Measurements from ENCODE around the gene PDE6B.
A peak's percentile ranks its signal among the peaks of the same experiment; 100 is the strongest.
"Not testable (repeated sequence)": the region's sequence is repeated elsewhere in the genome, so short reads cannot be mapped to it uniquely, and the experiment has no call there.

PDE6B gene

DNA sequence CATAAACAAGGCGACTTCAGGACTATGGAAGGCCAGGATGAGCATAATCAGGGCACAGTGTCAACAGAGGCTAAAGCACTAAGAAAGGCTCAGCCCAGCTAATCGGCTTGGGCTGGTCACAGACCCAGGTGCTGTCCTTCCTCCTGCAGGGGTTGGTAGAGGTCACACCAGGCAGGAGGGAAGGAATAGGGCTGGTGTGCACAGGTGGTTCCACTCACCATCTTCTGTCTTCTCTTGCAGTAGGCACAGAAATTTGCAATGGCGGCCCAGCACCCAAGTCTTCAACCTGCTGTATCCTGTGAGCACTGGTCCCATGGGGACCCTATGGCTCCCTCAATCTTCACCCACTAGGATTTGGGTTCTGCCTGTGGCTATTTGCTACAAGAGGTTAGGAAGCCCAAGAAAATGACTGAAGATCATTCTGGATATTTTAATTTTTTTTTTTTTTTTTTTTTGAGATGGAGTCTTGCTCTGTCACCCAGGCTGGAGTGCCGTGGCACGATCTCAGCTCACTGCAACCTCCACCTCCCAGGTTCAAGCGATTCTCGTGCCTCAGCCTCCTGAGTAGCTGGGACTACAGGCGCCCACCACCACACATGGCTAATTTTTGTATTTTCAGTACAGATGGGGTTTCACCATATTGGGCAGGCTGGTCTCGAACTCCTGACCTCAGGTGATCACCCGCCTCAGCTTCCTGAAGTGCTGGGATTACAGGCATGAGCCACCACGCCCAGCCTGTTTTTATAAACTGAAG is 44.6 kb downstream of the PDE6B start:
- not testable (repeated sequence) for DNase-seq (ENCODE audit: low spot score)

- no peak for DNase-seq (ENCODE audit: low spot score)
Measured at GRCh38 chr4:671769-672168, 46.4 kb downstream of the PDE6B start.

- no peak for DNase-seq (ENCODE audit: low spot score)
Measured at GRCh38 chr4:673349-674091, 48.1 kb downstream of the PDE6B start.

GRCh38 chr4:674172-675035 is 49.0 kb downstream of the PDE6B start, which contains the start of the genes ATP5ME and MYL5:
Gene ATP5ME (minus strand): TSS chr4:674276. CDS start chr4:674247, 29 bp downstream.
Gene MYL5 (plus strand): TSS chr4:674542. CDS start chr4:678027, 3,485 bp downstream.
- DNase-seq (ENCODE audit: low spot score), result peak; percentile 99

DNA sequence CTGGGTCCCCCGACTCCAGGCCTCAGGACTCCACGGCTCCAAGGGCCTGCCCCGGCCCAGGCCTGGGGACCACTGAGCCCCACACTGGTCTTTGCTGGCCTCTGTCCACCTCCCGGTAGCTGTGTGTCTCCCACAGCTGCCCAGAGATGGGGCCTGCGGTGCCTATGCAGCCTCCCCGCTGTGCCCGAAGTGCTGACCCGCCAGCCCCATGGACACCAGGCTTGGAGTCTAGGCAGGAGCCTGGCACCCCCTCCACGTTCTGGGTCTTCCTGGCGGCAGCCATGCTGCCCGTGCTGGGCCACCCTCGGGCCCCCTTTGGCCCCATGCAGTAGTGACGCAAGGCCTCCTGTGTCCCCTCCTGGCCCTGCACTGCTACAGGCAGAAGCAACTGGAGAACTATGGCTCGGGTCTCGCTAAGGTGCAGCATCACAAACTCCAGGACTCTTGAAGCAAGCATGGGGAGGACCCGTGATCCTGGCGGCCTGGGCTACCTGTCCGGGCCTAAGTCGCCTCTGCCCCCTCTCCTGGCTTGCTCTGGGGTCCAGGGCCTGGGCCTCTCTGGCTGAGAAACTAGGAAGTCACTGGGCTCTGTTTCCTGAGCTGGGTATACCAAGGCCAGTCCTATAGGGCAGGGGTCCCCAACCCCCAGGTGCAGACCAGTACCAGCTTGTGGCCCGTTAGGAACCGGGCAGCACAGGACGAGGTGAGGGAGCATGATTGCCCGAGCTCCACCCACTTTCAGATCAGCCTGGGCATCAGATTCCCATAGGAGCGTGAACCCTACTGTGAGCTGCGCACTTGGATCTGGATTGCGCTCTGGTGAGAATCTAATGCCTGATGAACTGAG is 49.9 kb downstream of the PDE6B start:
- no peak for DNase-seq (ENCODE audit: low spot score)

GRCh38 chr4:675980-676870 is 50.9 kb downstream of the PDE6B start:
- DNase-seq (ENCODE audit: low spot score), result no peak

GRCh38 chr4:676871-677235 is 51.5 kb downstream of the PDE6B start:
- DNase-seq (ENCODE audit: low spot score), result no peak

- DNase-seq (ENCODE audit: low spot score), result no peak
Measured at GRCh38 chr4:677431-678293, 52.3 kb downstream of the PDE6B start.

DNA sequence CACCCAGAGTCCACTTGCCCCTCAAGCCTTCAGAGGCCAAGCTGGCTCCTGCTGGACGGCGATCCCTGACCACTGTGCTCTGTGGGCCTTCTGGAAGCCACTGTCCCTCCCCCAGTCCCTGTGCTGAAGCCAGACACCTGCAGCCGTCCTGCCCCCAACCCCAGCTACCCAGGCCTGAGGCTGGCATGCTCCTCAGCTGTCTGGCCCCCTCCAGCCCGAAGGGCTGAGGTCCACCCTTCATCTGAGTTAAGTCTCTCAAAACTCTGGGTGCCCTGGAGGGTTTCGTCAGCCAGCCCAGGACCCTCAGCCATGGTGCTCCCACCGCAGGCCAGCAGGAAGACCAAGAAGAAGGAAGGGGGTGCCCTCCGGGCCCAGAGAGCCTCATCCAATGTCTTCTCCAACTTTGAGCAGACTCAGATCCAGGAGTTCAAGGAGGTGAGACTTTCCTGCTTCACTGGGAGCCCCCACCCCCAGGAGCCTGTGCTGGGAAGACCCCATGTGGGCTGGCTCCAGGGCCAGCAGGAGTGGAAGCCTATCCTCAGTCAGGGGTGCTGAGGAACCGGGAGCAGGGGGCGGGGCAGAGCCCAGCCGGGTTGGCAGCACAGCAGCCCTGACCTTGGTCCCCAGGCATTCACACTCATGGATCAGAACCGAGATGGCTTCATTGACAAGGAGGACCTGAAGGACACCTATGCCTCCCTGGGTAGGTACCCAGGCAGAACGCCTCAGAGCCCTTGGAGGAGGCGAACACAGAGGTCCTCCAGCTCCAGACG is 53.1 kb downstream of the PDE6B start:
- no peak for DNase-seq (ENCODE audit: low spot score)

DNA sequence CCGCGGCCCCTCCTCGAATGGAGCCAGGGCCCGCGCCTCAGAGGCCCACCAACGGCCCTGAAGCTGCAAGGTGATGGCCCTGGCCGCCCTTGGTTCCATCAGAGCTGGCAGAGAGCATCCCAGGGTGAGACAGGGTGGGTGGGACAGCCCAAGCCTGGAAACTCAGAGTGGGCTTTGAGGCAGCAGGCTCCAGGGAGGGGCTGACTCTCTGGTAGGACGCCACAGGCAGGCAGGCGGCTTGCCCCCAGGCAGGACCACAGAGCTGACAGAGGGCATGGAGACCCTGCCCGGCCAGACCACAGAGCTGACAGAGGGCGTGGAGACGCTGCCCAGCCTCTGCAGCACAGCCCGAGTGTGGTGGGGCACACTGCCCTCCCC is 53.7 kb downstream of the PDE6B start:
- no peak for DNase-seq (ENCODE audit: low spot score)

- no peak for DNase-seq (ENCODE audit: low spot score)
Measured at GRCh38 chr4:679629-680028, 54.3 kb downstream of the PDE6B start.

GRCh38 chr4:680091-680490 is 54.7 kb downstream of the PDE6B start:
- no peak for DNase-seq (ENCODE audit: low spot score)

- no peak for DNase-seq (ENCODE audit: low spot score)
Measured at GRCh38 chr4:680551-680927, 55.2 kb downstream of the PDE6B start.

GRCh38 chr4:680928-681645 is 55.7 kb downstream of the PDE6B start:
- peak; percentile 74 for DNase-seq (ENCODE audit: low spot score)

GRCh38 chr4:681736-682451 is 56.5 kb downstream of the PDE6B start:
- DNase-seq (ENCODE audit: low spot score), result peak; percentile 84

DNA sequence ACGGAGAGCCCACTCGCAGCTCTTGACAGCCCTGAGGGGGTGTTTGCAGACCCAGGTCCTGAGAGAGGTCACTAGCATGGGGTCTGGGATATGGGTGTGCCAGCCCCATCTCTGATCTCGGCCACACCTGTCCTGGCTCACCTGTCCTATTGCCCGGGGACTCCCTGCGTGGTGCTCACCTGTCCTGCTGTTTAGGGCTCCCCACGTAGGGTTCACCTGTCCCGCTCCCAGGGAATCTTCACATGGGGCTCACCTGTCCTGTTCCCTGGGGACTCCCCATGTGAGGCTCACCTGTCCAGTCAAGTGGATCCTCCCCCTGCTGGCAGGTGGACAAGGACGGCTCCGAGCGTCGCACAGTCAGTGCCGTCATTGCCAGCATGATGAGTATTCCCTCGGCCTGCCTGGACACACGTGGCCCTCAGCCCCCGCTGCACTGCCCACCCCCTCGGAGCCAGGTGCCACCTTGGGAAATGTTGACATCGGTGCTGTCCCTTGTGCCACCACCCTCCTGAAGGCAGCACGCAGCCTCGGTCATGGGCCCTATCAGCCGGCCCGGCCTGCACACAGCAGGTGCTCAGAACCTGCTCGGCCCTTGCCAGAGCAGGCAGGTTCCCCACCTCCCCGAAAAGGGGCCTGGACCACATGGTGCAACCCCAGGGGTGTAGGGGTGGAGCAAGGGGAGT is 57.3 kb downstream of the PDE6B start:
- DNase-seq (ENCODE audit: low spot score), result no peak
